IMR-90 (cell line): ENCODE data around the gene EIF2B4. TPM values are rescaled to one million over a fixed set of nuclear protein-coding genes. Genes with fewer than 3 reads are reported as not detected.

Source experiments
- ATAC-seq: fragments of 200-7000 bp; cut with Tn5 transposase; 2 replicates; pipeline ENCODE4 v1.9.1; 2020; ENCODE audit warnings: low read depth, mild to moderate bottlenecking, moderate library complexity
- BruUV-seq: library from RNA; stranded (reverse); fragments of 400-500 nt; replicated peaks from 2 replicates; lab custom pipeline; 2021; lab: Mats Ljungman, UMichigan
- CTCF ChIA-PET: fragments of 300-600 bp; formaldehyde crosslinking; extraction: SDS; loops from one replicate; lab custom pipeline; 2021; ENCODE audit warnings: antibody characterized with exemption; lab: Yijun Ruan, JAX
- POLR2A ChIA-PET: fragments of 300-600 bp; sonication (Branson Sonifier 250); formaldehyde crosslinking; loops from one replicate; lab custom pipeline; 2022; ENCODE audit warnings: antibody characterized with exemption; ENCODE audit not compliant: unreplicated experiment; lab: Charles Lee
- DNase-seq: peaks from one replicate; pipeline ENCODE4 v3.0.0; 2013
- H2AFZ ChIP-seq: replicated peaks from 2 replicates; pipeline ENCODE3; 2013; ENCODE audit warnings: low read length, mild to moderate bottlenecking; ENCODE audit not compliant: poor library complexity
- H2AK5ac ChIP-seq: 2 replicates; pipeline ENCODE4 v1.6.1; 2013; ENCODE audit warnings: low read depth, low read length, inconsistent platforms
- H2AK9ac ChIP-seq: replicated peaks from 2 replicates; pipeline ENCODE3; 2013; ENCODE audit warnings: mild to moderate bottlenecking, low read depth, low read length, moderate library complexity; ENCODE audit not compliant: poor library complexity
- H2BK120ac ChIP-seq: 2 replicates; pipeline ENCODE4 v1.6.1; 2013; ENCODE audit warnings: low read depth, low read length, inconsistent platforms
- H2BK15ac ChIP-seq: 3 replicates; pipeline ENCODE4 v1.6.1; 2013; ENCODE audit warnings: low read depth, low read length, inconsistent platforms
- H2BK20ac ChIP-seq: 2 replicates; pipeline ENCODE4 v1.6.1; 2013; ENCODE audit warnings: low read depth, mild to moderate bottlenecking, inconsistent platforms, low read length, moderate library complexity
- H2BK5ac ChIP-seq: 2 replicates; pipeline ENCODE4 v1.6.1; 2013; ENCODE audit warnings: mild to moderate bottlenecking, low read depth, low read length, inconsistent platforms; ENCODE audit not compliant: poor library complexity, severe bottlenecking
- H3K14ac ChIP-seq: replicated peaks from 2 replicates; pipeline ENCODE4 v1.6.1; 2013; ENCODE audit warnings: low read depth, low read length, inconsistent platforms
- H3K18ac ChIP-seq: 2 replicates; pipeline ENCODE4 v1.6.1; 2013; ENCODE audit warnings: low read depth, low read length, control low read depth
- H3K23ac ChIP-seq: 2 replicates; pipeline ENCODE4 v1.6.1; 2013; ENCODE audit warnings: low read depth, low read length, inconsistent platforms
- H3K27ac ChIP-seq: 2 replicates; pipeline ENCODE4 v1.5.1; 2013; ENCODE audit warnings: mild to moderate bottlenecking, control low read depth, low read length; ENCODE audit not compliant: insufficient read depth
- H3K27me3 ChIP-seq: 2 replicates; pipeline ENCODE4 v1.6.1; 2013; ENCODE audit warnings: low read length; ENCODE audit not compliant: control insufficient read depth, insufficient read depth
- H3K36me3 ChIP-seq: 2 replicates; pipeline ENCODE4 v1.6.1; 2013; ENCODE audit warnings: low read length, mixed read lengths; ENCODE audit not compliant: control insufficient read depth, insufficient read depth
- H3K4ac ChIP-seq: 2 replicates; pipeline ENCODE4 v1.6.1; 2013; ENCODE audit warnings: low read depth, low read length, inconsistent platforms
- H3K4me1 ChIP-seq: 2 replicates; pipeline ENCODE4 v1.6.1; 2013; ENCODE audit warnings: low read length, mixed read lengths; ENCODE audit not compliant: control insufficient read depth, insufficient read depth
- H3K4me2 ChIP-seq: 2 replicates; pipeline ENCODE4 v1.6.1; 2013; ENCODE audit warnings: low read depth, mild to moderate bottlenecking, control low read depth, low read length, moderate library complexity
- H3K4me3 ChIP-seq: 2 replicates; pipeline ENCODE4 v1.5.1; 2013; ENCODE audit warnings: low read depth, mild to moderate bottlenecking, control low read depth, low read length, moderate library complexity; ENCODE audit not compliant: insufficient read depth
- H3K56ac ChIP-seq: 2 replicates; pipeline ENCODE4 v1.6.1; 2013; ENCODE audit warnings: low read length, inconsistent platforms; ENCODE audit not compliant: insufficient read depth; ENCODE audit errors: extremely low read depth
- H3K79me1 ChIP-seq, 2 experiments: 2 replicates each; pipeline ENCODE4 v1.6.1; 2013; ENCODE audit warnings: low read length in 2 of 2, inconsistent platforms in 1 of 2, low read depth in 1 of 2
- H3K9ac ChIP-seq: 2 replicates; pipeline ENCODE4 v1.6.1; 2013; ENCODE audit warnings: low read depth, low read length, control low read depth
- H3K9me1 ChIP-seq: 2 replicates; pipeline ENCODE4 v1.6.1; 2013; ENCODE audit warnings: low read length, inconsistent platforms; ENCODE audit not compliant: insufficient read depth
- H3K9me3 ChIP-seq: 2 replicates; pipeline ENCODE4 v1.6.1; 2013; ENCODE audit warnings: low read length; ENCODE audit not compliant: control insufficient read depth, insufficient read depth
- H4K20me1 ChIP-seq: 2 replicates; pipeline ENCODE4 v1.6.1; 2013; ENCODE audit warnings: low read length, inconsistent platforms; ENCODE audit not compliant: insufficient read depth
- H4K5ac ChIP-seq: 2 replicates; pipeline ENCODE4 v1.6.1; 2013; ENCODE audit warnings: mild to moderate bottlenecking, low read depth, low read length, control low read depth
- H4K8ac ChIP-seq, 2 experiments: 2 replicates each; pipeline ENCODE4 v1.6.1; 2013; ENCODE audit warnings: low read depth in 2 of 2, low read length in 2 of 2, control low read depth in 1 of 2, inconsistent platforms in 1 of 2
- H4K91ac ChIP-seq: 2 replicates; pipeline ENCODE4 v1.6.1; 2013; ENCODE audit warnings: low read depth, low read length, inconsistent platforms; ENCODE audit not compliant: insufficient read depth
- CEBPB ChIP-seq: IDR thresholded peaks from 2 replicates; pipeline ENCODE4 v1.6.1; 2012; ENCODE audit warnings: low read depth, low read length, improper control_type of control experiment
- CHD1 ChIP-seq: IDR thresholded peaks from 2 replicates; pipeline ENCODE4 v1.6.1; 2012; ENCODE audit warnings: low read depth, low read length, improper control_type of control experiment
- FOS ChIP-seq: fragments of 150-350 bp; IDR thresholded peaks from 2 replicates; pipeline ENCODE4 v1.6.1; 2016; ENCODE audit warnings: low read depth, low read length
- MAFK ChIP-seq: IDR thresholded peaks from 2 replicates; pipeline ENCODE4 v1.6.1; 2012; ENCODE audit warnings: low read depth, low read length, improper control_type of control experiment
- MAZ ChIP-seq: IDR thresholded peaks from 2 replicates; pipeline ENCODE4 v1.6.1; 2012; ENCODE audit warnings: low read depth, mild to moderate bottlenecking, low read length, improper control_type of control experiment, moderate library complexity, borderline replicate concordance
- RAD21 ChIP-seq: IDR thresholded peaks from 2 replicates; pipeline ENCODE4 v1.6.1; 2012; ENCODE audit warnings: low read length, improper control_type of control experiment
- RCOR1 ChIP-seq: IDR thresholded peaks from 2 replicates; pipeline ENCODE4 v1.6.1; 2012; ENCODE audit warnings: mild to moderate bottlenecking, low read length, improper control_type of control experiment; ENCODE audit not compliant: insufficient replicate concordance
- RFX5 ChIP-seq: IDR thresholded peaks from 2 replicates; pipeline ENCODE4 v1.8.0; 2012; ENCODE audit warnings: low read depth, mild to moderate bottlenecking, low read length, moderate library complexity
- USF2 ChIP-seq: fragments of 150-350 bp; IDR thresholded peaks from 2 replicates; pipeline ENCODE4 v1.6.1; 2017; ENCODE audit warnings: mild to moderate bottlenecking, antibody characterized with exemption, low read length, low read depth
- WGBS, 2 experiments: methylation state at CpG; one replicate each; pipeline versions ENCODE4 v1.1.5 to v1.1.7; 2013; ENCODE audit warnings: missing lambda C conversion rate in 2 of 2; ENCODE audit not compliant: insufficient read length in 1 of 2; ENCODE audit errors: extremely low coverage in 2 of 2; 5-methylcytosine and 5-hydroxymethylcytosine counted together
- dilution Hi-C: fragments of 300-500 bp; cut with HindIII; formaldehyde crosslinking; loops from one replicate; pipeline ENCODE4 v1.14.3; 2018; ENCODE audit warnings: low sequenced_read_pairs; ENCODE audit not compliant: unreplicated experiment
- in situ Hi-C: fragments of 300-500 bp; cut with MboI; formaldehyde crosslinking; loops from 3 replicates; pipeline ENCODE4 v1.14.3; 2019; ENCODE audit warnings: low sequenced_read_pairs, inconsistent platforms, mixed read lengths
- intact Hi-C: fragments of 100-400 bp; cut with micrococcal nuclease; formaldehyde crosslinking; loops from 2 replicates; pipeline ENCODE4 v1.10.0; 2022
- polyA plus RNA-seq, 3 experiments: library from polyadenylated mRNA; depleted of rRNA; stranded (reverse); fragments of >200 nt; gene quantifications; 2 replicates each; pipeline ENCODE4 v1.2.3, GENCODE V29; 2012; ENCODE audit warnings: low replicate concordance in 1 of 3
- total RNA-seq: library from RNA; depleted of rRNA; stranded (reverse); fragments of >200 nt; gene quantifications from 2 replicates; pipeline ENCODE4 v1.2.3, GENCODE V29; 2012

The EIF2B4 gene
- total and polyA plus RNA-seq, 2 of the 4 experiments (the other 2 are of a cell fraction) = 40.3 to 47.9 TPM

DNA sequence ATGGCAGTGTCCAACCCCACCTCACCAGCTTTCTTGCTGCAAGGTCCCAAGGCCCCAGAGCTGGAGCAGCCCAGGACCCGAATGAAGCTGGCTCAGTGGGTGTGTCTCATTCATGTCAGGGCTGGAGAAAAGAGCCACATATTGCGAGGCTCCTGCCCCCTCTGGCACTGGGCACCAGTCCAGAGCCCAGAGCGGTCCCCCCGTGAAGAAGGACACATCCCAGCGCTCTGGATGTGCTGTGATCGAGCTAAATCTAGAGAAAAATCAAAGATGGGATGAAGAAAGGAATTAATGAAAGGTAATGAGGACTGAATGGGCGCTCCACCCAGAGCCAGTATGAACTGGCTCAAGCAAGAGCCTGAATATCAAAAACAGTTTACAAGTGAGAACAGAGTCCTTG lies 34.0 kb downstream of the EIF2B4 start:
- H4K5ac ChIP-seq = no peak overlapping the region
- H3K56ac ChIP-seq = no peak overlapping the region
- no peak overlapping the region for H3K18ac ChIP-seq
- no TSS peak for BruUV-seq
- peaks cover 0 to 3% of the 10 kb centered on the region in 2 experiments; a peak in 1 of 4 replicates for H3K79me1 ChIP-seq
- no peak overlapping the region for H2AFZ ChIP-seq
- CTCF ChIA-PET = no interaction called here
- no peak overlapping the region for H2BK20ac ChIP-seq
- H2AK9ac ChIP-seq = no peak overlapping the region
- H4K8ac ChIP-seq = no peak overlapping the region
- H2BK5ac ChIP-seq = no peak overlapping the region
- no peak overlapping the region for H3K4ac ChIP-seq
- intact Hi-C loops = no loop called here
- no peak overlapping the region for H4K91ac ChIP-seq
- POLR2A ChIA-PET = no interaction called here
- no peak overlapping the region for H3K27ac ChIP-seq
- peaks cover 44% of the 10 kb centered on the region for H3K36me3 ChIP-seq
- no peaks in the 10 kb centered on the region for H3K4me1 ChIP-seq
- H3K9me3 ChIP-seq = no peaks in the 10 kb centered on the region
- no peaks in the 10 kb centered on the region for H3K27me3 ChIP-seq
- no peak overlapping the region for H3K9ac ChIP-seq
- WGBS, 2 experiments = 96% methylated on average over 5 of the region's 7 CpGs; no CpG with 5 or more reads in 1 of the 2 experiments
- DNase-seq (no peak), ATAC-seq (no peak)
- dilution Hi-C loops = no loop called here
- no peak overlapping the region for H3K23ac ChIP-seq
- no peak overlapping the region for H2BK120ac ChIP-seq
- H3K4me3 ChIP-seq = no peak overlapping the region
- no peak overlapping the region for H2BK15ac ChIP-seq
- no peaks in the 10 kb centered on the region for H4K20me1 ChIP-seq
- H3K9me1 ChIP-seq = no peaks in the 10 kb centered on the region
- TF ChIP-seq RCOR1 (no peak), FOS (no peak), USF2 (no peak), RAD21 (no peak), CHD1 (no peak), CEBPB (no peak), MAZ (no peak), RFX5 (no peak), MAFK (no peak)
- in situ Hi-C loops = no loop called here
- H3K4me2 ChIP-seq = no peak overlapping the region
- no peak overlapping the region for H3K14ac ChIP-seq
- no peak overlapping the region for H2AK5ac ChIP-seq
